ENCODE data around the gene PCSK2.

The PCSK2 gene

GRCh38 chr20:17406051-17406590 lies 179.3 kb downstream of the PCSK2 start:
- DNase-seq = no peak

DNA sequence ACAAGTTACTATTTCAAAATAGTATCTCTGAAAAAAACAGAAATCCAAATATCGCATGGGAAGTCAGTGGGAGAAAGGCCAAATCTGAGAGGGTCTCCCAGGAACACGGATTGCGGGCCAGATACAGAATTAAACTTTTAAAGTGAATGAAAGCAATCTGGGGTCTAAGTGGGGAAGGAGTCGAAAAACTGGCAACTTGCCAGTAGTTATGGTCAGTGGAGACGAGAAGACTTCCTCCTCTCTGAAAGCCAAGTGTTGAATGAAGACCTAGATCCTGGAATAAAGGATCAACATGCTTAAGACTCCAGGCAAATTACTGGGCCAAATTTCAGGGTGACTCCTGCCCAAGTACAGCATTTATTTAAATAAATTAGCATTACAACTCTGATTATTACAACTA lies 180.7 kb downstream of the PCSK2 start:
- no peak for DNase-seq

DNA sequence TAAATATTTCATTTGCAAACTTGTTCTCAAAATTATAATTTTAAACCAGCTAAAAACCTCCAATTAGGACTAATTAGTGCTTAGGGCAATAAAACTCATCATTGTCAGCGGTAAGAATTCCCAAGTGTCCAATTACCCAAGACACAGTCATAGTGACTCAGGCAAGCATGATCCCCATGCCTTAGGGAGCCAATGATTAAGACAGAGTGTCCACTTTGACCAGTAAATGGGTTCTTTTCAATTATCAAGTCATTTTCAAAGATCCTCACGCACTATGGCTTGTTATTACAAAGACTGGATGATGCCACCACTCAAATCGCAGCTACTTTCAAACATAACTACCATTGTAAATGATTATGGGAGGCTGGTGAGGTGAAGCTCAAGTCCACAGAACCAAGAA lies 190.4 kb downstream of the PCSK2 start:
- no peak for DNase-seq

GRCh38 chr20:17418737-17419136 lies 191.9 kb downstream of the PCSK2 start:
- no peak for DNase-seq

- DNase-seq = no peak
Observed at GRCh38 chr20:17419479-17420041, 192.7 kb downstream of the PCSK2 start.

- DNase-seq = no peak
Observed at GRCh38 chr20:17421493-17421892, 194.7 kb downstream of the PCSK2 start.

DNA sequence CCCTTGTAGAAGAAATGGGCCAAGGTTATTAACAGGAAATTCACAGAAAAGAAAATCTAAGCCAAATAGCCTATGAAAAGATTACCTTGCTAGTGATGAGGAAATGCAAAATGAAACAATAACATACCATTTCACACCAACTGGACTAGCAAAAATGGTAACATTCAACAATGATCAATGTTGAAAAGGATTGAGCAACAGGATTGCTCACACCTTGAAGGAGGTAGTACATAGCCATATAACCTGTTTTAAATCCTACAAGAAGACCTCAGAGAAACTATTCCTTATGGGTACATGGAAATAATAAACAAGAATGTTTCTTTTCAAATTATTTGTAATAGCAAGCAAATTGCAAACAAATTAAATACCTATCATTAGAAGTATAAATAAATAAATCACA lies 196.9 kb downstream of the PCSK2 start:
- DNase-seq = no peak

GRCh38 chr20:17427638-17428037 lies 200.8 kb downstream of the PCSK2 start:
- DNase-seq = no peak

- DNase-seq = no peak
Observed at GRCh38 chr20:17430125-17430950, 203.5 kb downstream of the PCSK2 start.

- DNase-seq = peak; percentile 37
Observed at GRCh38 chr20:17431621-17432364, 205.0 kb downstream of the PCSK2 start.

GRCh38 chr20:17436664-17437063 lies 209.8 kb downstream of the PCSK2 start:
- no peak for DNase-seq

- DNase-seq = no peak
Observed at GRCh38 chr20:17437251-17437650, 210.4 kb downstream of the PCSK2 start.

- DNase-seq = no peak
Observed at GRCh38 chr20:17438436-17439039, 211.7 kb downstream of the PCSK2 start.

DNA sequence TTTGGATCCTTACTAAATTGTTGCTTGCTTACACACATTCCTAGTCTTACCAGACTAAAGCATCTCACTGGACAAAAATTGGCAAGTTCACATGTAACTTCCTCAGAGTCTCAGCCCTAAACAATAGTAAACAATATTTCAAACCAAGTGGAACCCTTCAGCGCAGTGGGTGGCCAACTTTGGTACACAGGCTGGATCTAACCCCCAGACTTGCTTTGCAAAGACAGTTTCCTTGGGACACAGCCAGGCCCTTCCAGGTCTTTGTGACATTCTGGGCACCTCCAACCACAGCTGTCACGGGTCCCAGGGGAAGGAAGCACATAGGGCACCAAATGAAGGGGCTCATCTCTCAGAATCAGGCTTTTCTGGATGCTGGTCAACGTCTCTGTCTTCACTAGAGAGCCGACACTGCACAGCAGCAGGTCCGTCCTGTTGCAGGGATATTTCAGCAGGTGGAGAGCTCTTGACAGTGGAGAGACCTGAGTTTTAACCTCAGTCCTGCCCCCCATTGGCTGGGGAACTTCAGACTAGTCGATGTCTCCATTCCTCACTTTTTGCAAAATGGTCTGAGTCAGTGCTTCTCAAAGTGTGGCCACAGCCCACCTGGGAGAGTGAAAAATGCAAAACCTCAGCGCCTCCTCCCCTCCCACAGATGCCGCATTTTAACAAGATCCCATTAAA lies 212.9 kb downstream of the PCSK2 start:
- DNase-seq = no peak

- DNase-seq = no peak
Observed at GRCh38 chr20:17441745-17442144, 214.9 kb downstream of the PCSK2 start.

DNA sequence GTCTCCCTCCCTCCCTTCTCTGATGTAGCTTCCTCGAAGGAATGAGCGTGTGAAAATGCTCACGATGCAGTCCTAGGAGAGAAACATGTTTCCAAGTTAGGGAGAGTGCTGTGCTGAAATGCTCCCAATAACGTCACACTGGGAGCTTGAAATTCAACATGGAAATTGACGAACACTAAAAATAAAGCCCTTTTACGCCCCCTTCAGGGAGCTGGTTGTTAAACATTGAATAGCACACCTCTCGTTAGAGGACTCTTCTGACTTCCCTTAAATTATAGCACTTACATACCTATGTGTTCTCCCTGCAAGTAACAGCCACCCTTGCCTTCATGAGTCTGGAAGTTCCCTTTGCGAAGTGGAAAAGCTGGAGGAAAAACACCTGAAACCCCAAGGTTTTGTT lies 215.7 kb downstream of the PCSK2 start:
- DNase-seq = no peak

- DNase-seq = no peak
Observed at GRCh38 chr20:17443131-17443858, 216.5 kb downstream of the PCSK2 start.

DNA sequence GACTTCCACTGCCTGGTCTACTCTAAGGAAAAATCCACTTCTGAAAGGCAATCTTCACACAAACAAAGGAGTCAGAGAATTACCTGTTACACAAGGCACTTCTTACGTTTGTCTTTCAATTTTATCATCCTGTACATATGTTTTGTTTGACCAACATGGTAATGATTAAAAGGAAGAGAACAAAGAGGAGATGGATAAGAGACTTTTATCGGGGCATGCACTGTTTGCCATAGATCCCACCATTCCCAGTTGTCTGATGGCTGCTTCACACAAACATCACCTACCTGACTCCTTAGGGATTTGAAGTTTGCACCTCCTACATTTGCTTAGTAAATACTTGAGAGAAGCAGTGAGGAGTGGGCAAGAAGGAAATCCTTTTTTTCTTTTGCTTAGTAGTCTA lies 217.3 kb downstream of the PCSK2 start:
- DNase-seq = no peak

DNA sequence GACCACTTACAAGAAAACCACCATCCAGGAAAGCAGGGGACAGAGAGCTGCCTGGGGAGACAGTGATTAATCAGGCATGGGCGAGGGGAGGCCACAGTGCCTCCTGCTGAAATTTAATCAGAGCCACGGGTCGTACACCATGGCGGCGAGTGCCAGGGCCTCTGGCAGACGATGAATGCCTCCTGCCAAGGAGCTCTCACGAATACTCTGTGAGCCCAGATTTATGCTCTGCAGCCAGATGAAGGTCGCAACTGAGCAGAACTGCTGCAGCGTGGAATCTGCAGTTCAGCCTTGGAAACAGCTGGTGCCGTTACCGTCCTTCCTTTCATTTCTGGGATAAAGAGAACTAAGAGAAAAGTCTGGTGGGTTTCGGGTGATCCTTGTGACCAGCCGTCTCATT lies 218.7 kb downstream of the PCSK2 start:
- no peak for DNase-seq

GRCh38 chr20:17446171-17446570 lies 219.3 kb downstream of the PCSK2 start:
- DNase-seq = no peak

GRCh38 chr20:17448071-17448470 lies 221.2 kb downstream of the PCSK2 start:
- no peak for DNase-seq

GRCh38 chr20:17449031-17449430 lies 222.2 kb downstream of the PCSK2 start:
- DNase-seq = no peak
